ENCODE measurements around the gene ZNF248. TPM values are rescaled to one million over a fixed set of nuclear protein-coding genes. Genes with fewer than 3 reads are reported as not detected.

The ZNF248 gene
- total RNA-seq, 1 donor from 2014 or later: not detected

GRCh38 chr10:37844644-37845043 lies 12.8 kb downstream of the ZNF248 start:
- no peaks in the 10 kb centered on the region for H3K36me3 ChIP-seq
- Mint-ChIP-seq H3K9me3 (peaks cover 73% of the 10 kb centered on the region), H3K27ac (no peak overlapping the region)

GRCh38 chr10:37839243-37839642 lies 18.2 kb downstream of the ZNF248 start:
- no peak for DNase-seq (ENCODE audit: low spot score)
- Histone ChIP-seq H3K27me3 (no peaks in the 10 kb centered on the region), H3K4me3 (no peak overlapping the region), H2AFZ (replicated peaks) (no peak overlapping the region), H3F3A (ENCODE audit: low read depth) (no peaks in the 10 kb centered on the region), H3K36me3 (no peaks in the 10 kb centered on the region), H3K9me3 (ENCODE audit: low read depth) (peaks cover 53% of the 10 kb centered on the region), H3K27ac (no peak overlapping the region), H3K79me2 (ENCODE audit: low read depth) (no peaks in the 10 kb centered on the region), H3K4me2 (no peak overlapping the region), H3K4me1 (no peaks in the 10 kb centered on the region), H4K20me1 (ENCODE audit: low read depth) (no peaks in the 10 kb centered on the region), H3K9ac (no peak overlapping the region)
- Mint-ChIP-seq H3K4me3 (no peak overlapping the region), H3K4me1 (no peaks in the 10 kb centered on the region), H3K36me3 (peaks cover 84% of the 10 kb centered on the region), H3K27me3 (ENCODE audit: insufficient read depth, low read depth) (no peaks in the 10 kb centered on the region), H3K27ac (no peak overlapping the region), H3K9me3 (peaks cover 82% of the 10 kb centered on the region)
- TF ChIP-seq CTCF (IDR thresholded peaks at IDR 0.05) (no peak), EZH2 (IDR thresholded peaks at IDR 0.05) (no peak)

More at GRCh38 chr10:37844644-37845043, 12.8 kb downstream of the ZNF248 start:
- no peak overlapping the region for H2AFZ ChIP-seq (replicated peaks)
- Mint-ChIP-seq H3K4me1 (no peaks in the 10 kb centered on the region), H3K4me3 (no peak overlapping the region), H3K27me3 (ENCODE audit: insufficient read depth, low read depth) (peaks cover 3% of the 10 kb centered on the region), H3K36me3 (peaks cover 72% of the 10 kb centered on the region)
- no peaks in the 10 kb centered on the region for H3K27me3 ChIP-seq
- no peaks in the 10 kb centered on the region for H3K4me1 ChIP-seq
- no peak for DNase-seq (ENCODE audit: low spot score)
- no peak overlapping the region for H3K4me3 ChIP-seq
- H4K20me1 ChIP-seq (ENCODE audit: low read depth): no peaks in the 10 kb centered on the region
- no peak overlapping the region for H3K27ac ChIP-seq
- no peak overlapping the region for H3K4me2 ChIP-seq
- TF ChIP-seq EZH2phosphoT487 (IDR thresholded peaks at IDR 0.05) (no peak), EZH2 (IDR thresholded peaks at IDR 0.05) (no peak), CTCF (IDR thresholded peaks at IDR 0.05) (no peak)
- no peaks in the 10 kb centered on the region for H3F3A ChIP-seq (ENCODE audit: low read depth)
- H3K79me2 ChIP-seq (ENCODE audit: low read depth): no peaks in the 10 kb centered on the region
- peaks cover 34% of the 10 kb centered on the region for H3K9me3 ChIP-seq (ENCODE audit: low read depth)
- H3K9ac ChIP-seq: no peak overlapping the region

- Histone ChIP-seq H3K4me3 (no peak overlapping the region), H2AFZ (replicated peaks) (no peak overlapping the region), H3K79me2 (ENCODE audit: low read depth) (no peaks in the 10 kb centered on the region), H3K9me3 (ENCODE audit: low read depth) (peaks cover 44% of the 10 kb centered on the region), H3F3A (ENCODE audit: low read depth) (no peaks in the 10 kb centered on the region), H3K4me2 (no peak overlapping the region), H3K27me3 (no peaks in the 10 kb centered on the region), H3K27ac (no peak overlapping the region), H4K20me1 (ENCODE audit: low read depth) (no peaks in the 10 kb centered on the region), H3K36me3 (no peaks in the 10 kb centered on the region), H3K9ac (no peak overlapping the region), H3K4me1 (no peaks in the 10 kb centered on the region)
- peaks cover 2% of the 10 kb centered on the region for H3K27me3 Mint-ChIP-seq (ENCODE audit: insufficient read depth, low read depth)
- no peaks in the 10 kb centered on the region for H3K4me1 Mint-ChIP-seq
- peaks cover 90% of the 10 kb centered on the region for H3K9me3 Mint-ChIP-seq
- peaks cover 95% of the 10 kb centered on the region for H3K36me3 Mint-ChIP-seq
- no peak for DNase-seq (ENCODE audit: low spot score)
- TF ChIP-seq CTCF (IDR thresholded peaks at IDR 0.05) (no peak), EZH2 (IDR thresholded peaks at IDR 0.05) (no peak), EZH2phosphoT487 (IDR thresholded peaks at IDR 0.05) (no peak)
- H3K27ac Mint-ChIP-seq: no peak overlapping the region
- no peak overlapping the region for H3K4me3 Mint-ChIP-seq
These were observed 25.7 kb downstream of the ZNF248 start for GRCh38 chr10:37831495-37832333.

All from neural progenitor cell (in vitro differentiated cells).